Hepatocyte (in vitro differentiated cells): Measurements from ENCODE around the gene GSC.

Experiments
- EZH2 ChIP-seq: fragments of 200-600 bp; sonication (generic); IDR thresholded peaks from 2 replicates; pipeline ENCODE4 v1.6.1; 2016; ENCODE audit warnings: antibody characterized with exemption, mild to moderate bottlenecking, borderline replicate concordance
- EZH2phosphoT487 ChIP-seq: fragments of 200-600 bp; sonication (generic); IDR thresholded peaks from one replicate; pipeline ENCODE4 v1.6.1; 2018; ENCODE audit warnings: antibody characterized with exemption, mild to moderate bottlenecking, low read depth, moderate library complexity; ENCODE audit not compliant: unreplicated experiment, severe bottlenecking
- TF ChIP-seq, protein P1 (sequence below): fragments of 200-600 bp; sonication (generic); IDR thresholded peaks from 2 replicates; pipeline ENCODE4 v1.5.1; 2016; ENCODE audit warnings: antibody characterized with exemption, mild to moderate bottlenecking; ENCODE audit not compliant: poor library complexity

DNA sequence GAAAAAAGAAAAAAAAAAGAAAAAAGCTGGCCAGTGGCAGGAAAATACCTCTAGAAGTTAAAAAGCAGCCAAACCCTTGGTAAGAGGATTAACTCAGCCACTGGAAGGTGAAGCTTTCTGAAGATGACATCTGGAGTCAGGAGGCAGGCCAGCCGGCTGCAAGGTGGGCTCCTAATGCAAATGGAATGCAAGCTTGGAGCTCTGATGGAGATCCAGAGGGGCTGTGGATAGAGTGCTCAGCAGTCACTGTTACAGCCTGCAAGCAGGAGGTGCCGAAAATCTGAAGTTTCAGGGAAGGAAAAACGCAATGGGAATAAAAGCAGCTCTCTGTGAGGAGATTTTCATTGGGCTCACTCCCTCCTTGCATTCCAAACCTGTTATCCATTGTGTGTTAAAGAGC is 41.0 kb downstream of the GSC start:
- TF ChIP-seq, protein P1, sequence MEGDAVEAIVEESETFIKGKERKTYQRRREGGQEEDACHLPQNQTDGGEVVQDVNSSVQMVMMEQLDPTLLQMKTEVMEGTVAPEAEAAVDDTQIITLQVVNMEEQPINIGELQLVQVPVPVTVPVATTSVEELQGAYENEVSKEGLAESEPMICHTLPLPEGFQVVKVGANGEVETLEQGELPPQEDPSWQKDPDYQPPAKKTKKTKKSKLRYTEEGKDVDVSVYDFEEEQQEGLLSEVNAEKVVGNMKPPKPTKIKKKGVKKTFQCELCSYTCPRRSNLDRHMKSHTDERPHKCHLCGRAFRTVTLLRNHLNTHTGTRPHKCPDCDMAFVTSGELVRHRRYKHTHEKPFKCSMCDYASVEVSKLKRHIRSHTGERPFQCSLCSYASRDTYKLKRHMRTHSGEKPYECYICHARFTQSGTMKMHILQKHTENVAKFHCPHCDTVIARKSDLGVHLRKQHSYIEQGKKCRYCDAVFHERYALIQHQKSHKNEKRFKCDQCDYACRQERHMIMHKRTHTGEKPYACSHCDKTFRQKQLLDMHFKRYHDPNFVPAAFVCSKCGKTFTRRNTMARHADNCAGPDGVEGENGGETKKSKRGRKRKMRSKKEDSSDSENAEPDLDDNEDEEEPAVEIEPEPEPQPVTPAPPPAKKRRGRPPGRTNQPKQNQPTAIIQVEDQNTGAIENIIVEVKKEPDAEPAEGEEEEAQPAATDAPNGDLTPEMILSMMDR: no peak
- no peak for TF ChIP-seq EZH2
- no peak for TF ChIP-seq EZH2phosphoT487
